Fibroblast of lung (primary cell): ENCODE data around the gene HEG1. TPM values are rescaled to one million over a fixed set of nuclear protein-coding genes. Genes with fewer than 3 reads are reported as not detected.

ENCODE experiments used
- DNase-seq, 2 donors: peaks; one replicate each; pipeline versions ENCODE4 v3.0.0 to v3.0.0-alpha.2; 2010; ENCODE audit warnings: low read depth in 2 of 2
- H2AFZ ChIP-seq: 2 replicates; pipeline ENCODE4 v1.5.1; 2012; ENCODE audit warnings: low read length, control low read depth, inconsistent platforms
- H3K27ac ChIP-seq: 2 replicates; pipeline ENCODE4 v1.5.1; 2011; ENCODE audit warnings: low read length, control low read depth; ENCODE audit not compliant: insufficient read depth
- H3K27me3 ChIP-seq: 2 replicates; pipeline ENCODE4 v1.5.1; 2011; ENCODE audit warnings: mild to moderate bottlenecking, low read length; ENCODE audit not compliant: control insufficient read depth, insufficient read depth
- H3K36me3 ChIP-seq: 2 replicates; pipeline ENCODE4 v1.5.1; 2011; ENCODE audit warnings: low read length; ENCODE audit not compliant: control insufficient read depth, insufficient read depth
- H3K4me1 ChIP-seq: 2 replicates; pipeline ENCODE4 v1.5.1; 2011; ENCODE audit warnings: low read length; ENCODE audit not compliant: control insufficient read depth, insufficient read depth; ENCODE audit errors: extremely low read depth
- H3K4me2 ChIP-seq: 2 replicates; pipeline ENCODE4 v1.5.1; 2011; ENCODE audit warnings: low read length, control low read depth; ENCODE audit not compliant: insufficient read depth; ENCODE audit errors: extremely low read depth
- H3K4me3 ChIP-seq, 4 experiments: fragments of 200-600 bp in 1 of 4; sonication (generic) in 1 of 4; replicated peaks in 1 of 4; 2 replicates each; pipeline ENCODE4 v1.5.1; 2011 to 2016; ENCODE audit warnings: low read length in 4 of 4, low read depth in 3 of 4, mild to moderate bottlenecking in 3 of 4, control low read depth in 2 of 4, inconsistent platforms in 1 of 4, mixed read lengths in 1 of 4; ENCODE audit not compliant: insufficient read depth in 1 of 4; ENCODE audit errors: control extremely low read depth in 1 of 4
- H3K79me2 ChIP-seq: 2 replicates; pipeline ENCODE4 v1.5.1; 2012; ENCODE audit warnings: mild to moderate bottlenecking, low read length, inconsistent platforms; ENCODE audit not compliant: control insufficient read depth, insufficient read depth
- H3K9ac ChIP-seq: 2 replicates; pipeline ENCODE4 v1.5.1; 2011; ENCODE audit warnings: mild to moderate bottlenecking, low read length, control low read depth; ENCODE audit not compliant: insufficient read depth
- H3K9me3 ChIP-seq: 2 replicates; pipeline ENCODE4 v1.5.1; 2012; ENCODE audit warnings: low read depth, low read length; ENCODE audit not compliant: control insufficient read depth, insufficient read depth
- H4K20me1 ChIP-seq: 2 replicates; pipeline ENCODE4 v1.5.1; 2011; ENCODE audit warnings: low read length; ENCODE audit not compliant: control insufficient read depth, insufficient read depth; ENCODE audit errors: extremely low read depth
- CTCF ChIP-seq, 2 donors: IDR thresholded peaks in 1 of 2; conservative IDR thresholded peaks in 1 of 2; 1 replicate in 1 of 2; 2 replicates in 1 of 2; pipeline ENCODE4 v1.5.1; 2011 to 2012; ENCODE audit warnings: low read length in 2 of 2, control low read depth in 1 of 2, inconsistent platforms in 1 of 2, low read depth in 1 of 2, mild to moderate bottlenecking in 1 of 2
- EZH2 ChIP-seq: IDR thresholded peaks from 2 replicates; pipeline ENCODE4 v1.5.1; 2012; ENCODE audit warnings: low read length, control low read depth, mild to moderate bottlenecking; ENCODE audit errors: missing control alignments
- polyA plus RNA-seq, 2 donors: library from polyadenylated mRNA; depleted of rRNA in 1 of 2; stranded (reverse) in 1 of 2; unstranded in 1 of 2; fragments of >200 nt; gene quantifications; 2 replicates each; pipeline ENCODE4 v1.2.1, GENCODE V29; 2011 to 2012; ENCODE audit warnings: missing spikeins in 1 of 2
- total RNA-seq: library from RNA; depleted of rRNA; stranded (reverse); fragments of >200 nt; gene quantifications from 2 replicates; pipeline ENCODE4 v1.2.1, GENCODE V29; 2014

Gene HEG1
- total and polyA plus RNA-seq, 2 donors (not counting 1 experiment from before 2014, with no cell fraction given) = 137 to 305 TPM

- Histone ChIP-seq H3K4me3 (no peak overlapping the region), H3K9me3 (no peaks in the 10 kb centered on the region), H3K9ac (no peak overlapping the region), H4K20me1 (no peaks in the 10 kb centered on the region), H2AFZ (no peak overlapping the region), H3K27me3 (no peaks in the 10 kb centered on the region), H3K79me2 (peaks cover 3% of the 10 kb centered on the region), H3K36me3 (peaks cover 15% of the 10 kb centered on the region), H3K4me1 (peaks cover 13% of the 10 kb centered on the region), H3K27ac (peak overlapping the region; percentile 86), H3K4me2 (no peak overlapping the region)
- no peak for DNase-seq
- no peak for TF ChIP-seq CTCF (conservative IDR thresholded peaks at IDR 0.05 in 1 of 2, IDR thresholded peaks at IDR 0.05 in 1 of 2; ENCODE audit: low read depth in 1 of 2, low read length in 2 of 2)
- TF ChIP-seq EZH2 = no peak
Measured at GRCh38 chr3:124984754-124985153, 71.0 kb downstream of the HEG1 start.

- Histone ChIP-seq H3K36me3 (peaks cover 9% of the 10 kb centered on the region), H4K20me1 (no peaks in the 10 kb centered on the region), H3K79me2 (peaks cover 3% of the 10 kb centered on the region), H3K4me2 (no peak overlapping the region), H3K4me3 (no peak overlapping the region), H3K9me3 (no peaks in the 10 kb centered on the region), H2AFZ (no peak overlapping the region), H3K27me3 (no peaks in the 10 kb centered on the region), H3K27ac (no peak overlapping the region), H3K9ac (no peak overlapping the region), H3K4me1 (peaks cover 13% of the 10 kb centered on the region)
- no peak for TF ChIP-seq CTCF (conservative IDR thresholded peaks at IDR 0.05 in 1 of 2, IDR thresholded peaks at IDR 0.05 in 1 of 2; ENCODE audit: low read depth in 1 of 2, low read length in 2 of 2)
- no peak for TF ChIP-seq EZH2
- DNase-seq = no peak
Measured at GRCh38 chr3:124982855-124983254, 72.9 kb downstream of the HEG1 start.

DNA sequence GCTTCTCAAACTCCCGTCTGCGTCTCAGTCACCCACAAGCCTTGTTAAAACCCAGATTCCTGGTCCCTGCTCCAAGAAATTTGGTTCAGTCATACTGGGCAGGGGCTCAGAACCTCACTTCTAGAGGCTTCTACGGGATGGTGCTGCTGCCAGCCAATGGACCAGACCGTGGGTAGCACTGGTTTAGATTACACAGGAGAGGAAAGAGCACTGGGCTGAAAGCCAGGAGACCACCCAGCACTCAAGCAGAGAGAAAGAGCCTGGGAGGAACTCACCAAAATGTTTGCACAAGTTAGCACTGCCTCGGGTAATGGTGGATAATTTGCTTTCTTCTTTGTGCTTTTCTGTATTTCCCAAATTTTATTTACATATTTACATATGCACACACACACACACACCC lies 74.3 kb downstream of the HEG1 start:
- no peak overlapping the region for H3K9ac ChIP-seq
- H2AFZ ChIP-seq = no peak overlapping the region
- TF ChIP-seq EZH2 (no peak), CTCF (conservative IDR thresholded peaks at IDR 0.05 in 1 of 2, IDR thresholded peaks at IDR 0.05 in 1 of 2; ENCODE audit: low read depth in 1 of 2, low read length in 2 of 2) (no peak)
- H3K36me3 ChIP-seq = peaks cover 13% of the 10 kb centered on the region
- H3K79me2 ChIP-seq = peaks cover 3% of the 10 kb centered on the region
- no peaks in the 10 kb centered on the region for H3K9me3 ChIP-seq
- H3K27ac ChIP-seq = no peak overlapping the region
- no peak overlapping the region for H3K4me2 ChIP-seq
- H3K27me3 ChIP-seq = no peaks in the 10 kb centered on the region
- no peak overlapping the region for H3K4me3 ChIP-seq
- DNase-seq = no peak
- peaks cover 11% of the 10 kb centered on the region for H3K4me1 ChIP-seq
- no peaks in the 10 kb centered on the region for H4K20me1 ChIP-seq
